Muscle layer of duodenum (tissue), 2 donors: ENCODE results near the gene SETBP1.

Source experiments
- H3K27ac ChIP-seq: one replicate; pipeline ENCODE4 v1.7.0; 2013; ENCODE audit warnings: mild to moderate bottlenecking, low read length
- H3K27me3 ChIP-seq: one replicate; pipeline ENCODE4 v1.7.0; 2013; ENCODE audit warnings: low read depth, mild to moderate bottlenecking, control low read depth, low read length
- H3K36me3 ChIP-seq, 2 donors: one replicate each; pipeline ENCODE4 v1.7.0; 2013; ENCODE audit warnings: low read length in 2 of 2, control low read depth in 1 of 2, mild to moderate bottlenecking in 1 of 2; ENCODE audit not compliant: insufficient read depth in 2 of 2, control insufficient read depth in 1 of 2
- H3K4me1 ChIP-seq, 2 donors: one replicate each; pipeline ENCODE4 v1.7.0; 2013; ENCODE audit warnings: low read length in 2 of 2, mild to moderate bottlenecking in 2 of 2, control low read depth in 1 of 2, moderate library complexity in 1 of 2; ENCODE audit not compliant: insufficient read depth in 2 of 2, control insufficient read depth in 1 of 2
- H3K4me3 ChIP-seq, 2 donors: one replicate each; pipeline ENCODE4 v1.7.0; 2013; ENCODE audit warnings: low read length in 2 of 2, low read depth in 1 of 2, mild to moderate bottlenecking in 1 of 2
- H3K9me3 ChIP-seq, 2 donors: one replicate each; pipeline ENCODE4 v1.7.0; 2013; ENCODE audit warnings: low read length in 2 of 2, control low read depth in 1 of 2, mild to moderate bottlenecking in 1 of 2; ENCODE audit not compliant: control insufficient read depth in 1 of 2
- donor health status: healthy.

The SETBP1 gene

DNA sequence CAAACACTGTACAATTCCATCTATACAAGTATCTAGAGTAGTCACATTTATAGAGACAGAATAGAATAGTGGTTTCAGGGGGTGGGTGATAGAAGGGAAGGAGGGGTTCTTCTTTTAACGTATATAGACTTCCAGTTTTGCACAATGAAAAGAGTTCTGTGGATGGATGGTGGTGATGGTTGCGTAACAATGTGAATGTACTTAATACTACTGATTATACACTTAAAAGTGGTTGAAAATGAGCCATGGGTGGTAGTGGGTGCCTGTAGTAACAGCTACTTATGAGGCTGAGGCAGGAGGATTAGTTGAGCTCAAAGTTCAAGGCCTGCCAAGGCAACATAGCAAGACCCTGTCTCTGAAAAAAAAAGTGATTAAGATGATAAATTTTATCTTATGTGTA is 85.8 kb downstream of the SETBP1 start:
- no peaks in the 10 kb centered on the region for H3K9me3 ChIP-seq
- no peak overlapping the region for H3K27ac ChIP-seq
- no peaks in the 10 kb centered on the region for H3K36me3 ChIP-seq
- no peaks in the 10 kb centered on the region for H3K27me3 ChIP-seq
- no peak overlapping the region for H3K4me3 ChIP-seq
- H3K4me1 ChIP-seq: peaks cover 14 to 20% of the 10 kb centered on the region in 2 donors

DNA sequence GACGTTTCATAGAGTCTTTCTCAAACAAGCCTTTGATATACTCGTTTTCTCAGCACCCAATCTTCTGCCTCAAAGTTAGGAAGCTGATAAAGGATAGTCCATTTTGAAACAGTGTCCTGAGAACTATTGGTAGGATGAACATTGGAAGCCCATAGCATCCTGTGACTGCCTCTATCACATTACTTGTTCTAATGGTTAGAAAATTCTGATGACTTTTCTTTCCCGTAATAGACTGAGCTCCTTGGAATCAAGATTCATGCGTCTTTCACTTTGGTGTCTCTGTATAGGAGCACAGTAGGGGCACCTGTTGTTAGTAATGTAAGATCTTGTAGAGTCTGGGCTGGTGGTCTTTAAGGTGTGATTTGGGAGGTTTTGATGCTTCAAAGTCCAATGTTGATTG is 87.1 kb downstream of the SETBP1 start:
- H3K4me1 ChIP-seq: peaks cover 16 to 29% of the 10 kb centered on the region in 2 donors
- H3K4me3 ChIP-seq: no peak overlapping the region
- H3K36me3 ChIP-seq: no peaks in the 10 kb centered on the region
- no peaks in the 10 kb centered on the region for H3K9me3 ChIP-seq
- H3K27me3 ChIP-seq: no peaks in the 10 kb centered on the region
- H3K27ac ChIP-seq: no peak overlapping the region

DNA sequence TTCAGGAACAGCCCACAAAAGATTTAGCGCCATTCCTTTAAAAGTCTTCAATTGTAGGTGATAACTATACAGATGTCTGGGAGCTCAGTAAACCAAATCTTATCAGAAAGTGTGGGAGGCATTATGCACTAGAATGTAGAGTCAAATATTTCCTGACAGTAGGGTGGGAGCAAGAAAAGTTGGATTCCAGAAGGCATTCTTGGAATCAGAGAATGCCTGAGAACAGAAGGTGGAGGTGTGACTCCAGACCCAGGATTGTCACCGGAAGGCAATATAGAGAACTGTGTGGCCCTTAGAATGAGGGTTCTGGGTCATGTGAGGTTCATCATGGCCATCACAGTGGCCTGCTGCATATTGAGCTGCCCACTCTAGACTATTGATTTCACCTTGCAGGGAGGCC is 90.0 kb downstream of the SETBP1 start:
- Histone ChIP-seq H3K27ac (no peak overlapping the region), H3K36me3 (no peaks in the 10 kb centered on the region), H3K4me1 (peaks cover 16 to 17% of the 10 kb centered on the region in 2 donors), H3K4me3 (no peak overlapping the region), H3K27me3 (no peaks in the 10 kb centered on the region), H3K9me3 (no peaks in the 10 kb centered on the region)

GRCh38 chr18:44771572-44771955 is 90.9 kb downstream of the SETBP1 start:
- H3K27ac ChIP-seq: no peak overlapping the region

DNA sequence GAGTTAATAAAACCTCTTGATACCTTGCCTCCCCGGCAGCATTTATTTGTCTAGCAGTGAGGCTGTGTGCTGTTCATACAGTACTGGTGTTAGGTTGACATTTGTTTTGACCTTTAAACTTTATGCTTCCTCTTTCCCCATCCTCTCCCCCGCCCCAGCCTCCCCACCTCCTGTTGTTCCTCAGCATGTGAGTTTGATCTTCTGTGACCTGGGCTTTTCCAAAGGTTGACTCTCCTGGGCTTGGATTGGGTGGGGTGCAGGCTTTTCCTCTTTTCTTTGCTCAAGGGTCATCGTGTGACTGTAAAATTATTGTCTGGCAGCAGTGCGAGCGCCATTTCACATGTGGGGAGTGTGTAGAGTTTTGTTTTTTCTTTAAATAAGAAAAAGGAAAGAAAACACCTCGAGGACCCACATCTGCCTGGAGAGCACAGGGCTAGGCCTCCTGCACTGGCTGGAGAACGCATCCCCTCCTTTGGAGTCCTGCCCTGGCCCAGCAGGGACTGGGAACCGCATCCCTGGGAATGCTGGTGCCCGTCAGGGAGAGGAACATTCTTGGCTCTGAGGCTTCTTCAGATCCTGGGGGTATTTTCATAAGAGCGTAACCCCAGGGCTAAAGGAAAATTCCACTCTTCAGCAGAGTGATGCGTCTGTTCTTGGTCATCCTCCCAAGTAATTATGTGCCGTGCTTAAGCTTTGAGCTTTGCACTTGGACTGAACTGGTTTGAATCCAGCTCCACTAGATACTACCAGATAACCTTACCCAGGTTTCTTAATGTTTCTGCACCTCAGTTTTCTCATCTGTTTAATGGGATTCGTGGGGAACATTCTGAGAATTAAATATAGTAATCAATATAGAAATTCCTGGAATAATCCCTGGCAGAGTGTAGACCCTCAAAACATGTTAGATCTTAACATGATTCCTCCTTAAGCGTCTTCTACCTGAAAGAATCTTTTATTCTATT is 91.5 kb downstream of the SETBP1 start:
- Histone ChIP-seq H3K27ac (no peak overlapping the region), H3K4me3 (no peak overlapping the region), H3K9me3 (no peaks in the 10 kb centered on the region), H3K4me1 (peaks cover 9 to 12% of the 10 kb centered on the region in 2 donors), H3K36me3 (no peaks in the 10 kb centered on the region), H3K27me3 (no peaks in the 10 kb centered on the region)

More at GRCh38 chr18:44771572-44771955, 90.9 kb downstream of the SETBP1 start:
- H3K27me3 ChIP-seq: no peaks in the 10 kb centered on the region
- no peaks in the 10 kb centered on the region for H3K36me3 ChIP-seq
- no peak overlapping the region for H3K4me3 ChIP-seq
- H3K4me1 ChIP-seq: peaks cover 9 to 10% of the 10 kb centered on the region in 2 donors
- H3K9me3 ChIP-seq: no peaks in the 10 kb centered on the region

DNA sequence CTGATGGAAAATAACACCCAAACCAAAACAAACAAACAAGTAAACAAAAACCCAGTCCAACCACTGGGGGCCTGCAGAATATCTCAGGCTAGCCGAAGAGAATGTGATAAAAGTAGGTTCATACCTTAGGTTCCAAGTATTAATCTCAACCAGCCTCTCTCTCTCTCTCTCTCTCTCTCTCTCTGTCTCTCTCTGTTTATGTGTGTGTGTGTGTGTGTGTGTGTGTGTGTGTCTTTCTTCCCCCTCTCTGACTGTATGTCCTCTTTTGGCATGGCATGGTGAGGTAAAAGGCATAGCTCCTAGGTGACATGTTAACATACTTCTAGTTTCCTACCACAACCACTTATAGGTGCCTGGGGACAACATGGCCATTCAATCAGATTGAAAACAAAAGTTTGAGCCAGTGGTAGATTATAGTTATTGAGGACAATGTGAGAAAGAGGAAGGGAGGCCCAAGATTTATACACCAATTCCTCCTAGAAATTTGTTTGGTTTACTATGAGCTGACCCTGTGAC is 93.0 kb downstream of the SETBP1 start:
- H3K27me3 ChIP-seq: no peaks in the 10 kb centered on the region
- H3K4me1 ChIP-seq: peaks cover 9 to 26% of the 10 kb centered on the region in 2 donors
- no peak overlapping the region for H3K4me3 ChIP-seq
- no peaks in the 10 kb centered on the region for H3K36me3 ChIP-seq
- no peak overlapping the region for H3K27ac ChIP-seq
- H3K9me3 ChIP-seq: no peaks in the 10 kb centered on the region

- H3K27me3 ChIP-seq: no peaks in the 10 kb centered on the region
- no peak overlapping the region for H3K4me3 ChIP-seq
- no peaks in the 10 kb centered on the region for H3K9me3 ChIP-seq
- peaks cover 12 to 31% of the 10 kb centered on the region in 2 donors for H3K4me1 ChIP-seq
- no peak overlapping the region for H3K27ac ChIP-seq
- no peaks in the 10 kb centered on the region for H3K36me3 ChIP-seq
These were observed 93.5 kb downstream of the SETBP1 start for GRCh38 chr18:44774191-44774590.

GRCh38 chr18:44777457-44778192 is 96.9 kb downstream of the SETBP1 start:
- Histone ChIP-seq H3K9me3 (no peaks in the 10 kb centered on the region), H3K4me1 (peaks cover 10 to 39% of the 10 kb centered on the region in 2 donors), H3K27me3 (no peaks in the 10 kb centered on the region), H3K27ac (no peak overlapping the region), H3K36me3 (no peaks in the 10 kb centered on the region), H3K4me3 (no peak overlapping the region)

GRCh38 chr18:44778788-44779187 is 98.1 kb downstream of the SETBP1 start:
- H3K4me3 ChIP-seq: no peak overlapping the region
- no peaks in the 10 kb centered on the region for H3K9me3 ChIP-seq
- no peaks in the 10 kb centered on the region for H3K27me3 ChIP-seq
- H3K27ac ChIP-seq: no peak overlapping the region
- peaks cover 10 to 39% of the 10 kb centered on the region in 2 donors for H3K4me1 ChIP-seq
- H3K36me3 ChIP-seq: no peaks in the 10 kb centered on the region

- Histone ChIP-seq H3K27ac (no peak overlapping the region), H3K4me1 (peaks cover 10 to 39% of the 10 kb centered on the region in 2 donors), H3K9me3 (no peaks in the 10 kb centered on the region), H3K4me3 (no peak overlapping the region), H3K27me3 (no peaks in the 10 kb centered on the region), H3K36me3 (no peaks in the 10 kb centered on the region)
These were observed 99.1 kb downstream of the SETBP1 start for GRCh38 chr18:44779753-44780292.

DNA sequence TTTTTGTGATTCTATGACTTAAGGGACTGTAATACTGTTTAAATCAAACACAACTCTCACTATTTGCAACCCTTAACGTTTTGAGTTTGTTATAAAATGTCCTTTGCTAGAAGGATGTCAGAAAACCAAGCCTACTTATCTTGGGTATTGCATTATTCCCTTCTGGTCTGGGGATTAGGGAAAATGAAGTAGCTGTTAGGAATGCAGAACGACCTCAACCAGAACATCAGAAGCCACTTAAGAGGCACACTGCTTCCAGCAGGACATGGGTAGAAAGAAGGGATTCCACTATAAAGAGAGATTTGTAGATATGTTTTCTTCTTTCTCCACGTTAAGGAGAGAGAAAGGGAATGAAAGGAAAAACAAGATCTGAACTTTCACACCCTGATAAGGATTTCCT is 101.2 kb downstream of the SETBP1 start:
- peaks cover 10 to 47% of the 10 kb centered on the region in 2 donors for H3K4me1 ChIP-seq
- no peaks in the 10 kb centered on the region for H3K27me3 ChIP-seq
- no peak overlapping the region for H3K27ac ChIP-seq
- H3K36me3 ChIP-seq: no peaks in the 10 kb centered on the region
- H3K9me3 ChIP-seq: no peaks in the 10 kb centered on the region
- no peak overlapping the region for H3K4me3 ChIP-seq
